ENCODE measurements around the gene DMC1. TPM values are rescaled to one million over a fixed set of nuclear protein-coding genes. Genes with fewer than 3 reads are reported as not detected.

Gene DMC1
- total and polyA plus RNA-seq, 2 of the 13 experiments (the other 11 are each of a cell fraction or from before 2014, with no cell fraction given): 0.82 TPM; not detected in 1

DNA sequence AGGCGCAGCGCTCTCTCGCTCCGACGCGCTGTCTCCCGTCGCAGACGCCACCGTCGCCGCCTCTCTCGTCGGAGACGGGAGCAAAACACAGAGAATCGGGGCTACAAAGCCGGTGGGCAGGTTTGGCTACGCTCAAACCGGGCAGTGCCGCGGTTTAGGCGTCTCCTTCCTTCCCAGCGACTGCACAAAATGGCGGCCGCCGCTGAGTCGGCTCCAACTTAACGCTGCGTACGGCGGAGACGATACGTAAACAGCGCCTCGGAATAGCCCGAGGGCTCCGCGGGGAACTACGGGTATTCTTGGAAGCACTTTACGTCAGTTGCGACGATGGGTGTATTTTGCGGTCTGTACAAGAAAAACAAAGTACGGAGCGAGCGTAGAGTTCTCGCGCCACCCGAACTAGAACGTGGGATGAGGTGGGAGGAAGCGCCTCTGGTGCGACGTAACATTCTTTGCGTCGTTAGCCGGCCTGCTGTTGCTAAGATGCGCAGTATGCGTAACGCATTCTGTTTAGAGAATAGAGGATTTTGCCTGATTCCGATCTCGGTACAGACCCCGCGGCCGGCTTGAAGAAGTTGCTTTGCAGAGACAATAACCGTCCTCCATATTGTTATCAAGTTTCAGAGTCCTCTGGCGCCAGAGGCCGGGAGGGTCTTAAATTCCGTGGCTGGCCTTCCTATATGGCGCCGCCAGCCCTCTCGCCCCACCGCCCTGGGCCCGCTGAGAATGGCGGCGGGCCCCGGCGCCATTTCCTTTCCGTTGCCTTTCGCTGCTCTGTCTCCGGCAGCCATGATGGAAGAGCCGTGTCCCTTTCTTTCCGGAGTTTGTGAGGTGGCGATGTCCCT, 63.6 kb downstream of the DMC1 start, which contains the start of gene DDX17 (continued):
- TF ChIP-seq, protein P1, sequence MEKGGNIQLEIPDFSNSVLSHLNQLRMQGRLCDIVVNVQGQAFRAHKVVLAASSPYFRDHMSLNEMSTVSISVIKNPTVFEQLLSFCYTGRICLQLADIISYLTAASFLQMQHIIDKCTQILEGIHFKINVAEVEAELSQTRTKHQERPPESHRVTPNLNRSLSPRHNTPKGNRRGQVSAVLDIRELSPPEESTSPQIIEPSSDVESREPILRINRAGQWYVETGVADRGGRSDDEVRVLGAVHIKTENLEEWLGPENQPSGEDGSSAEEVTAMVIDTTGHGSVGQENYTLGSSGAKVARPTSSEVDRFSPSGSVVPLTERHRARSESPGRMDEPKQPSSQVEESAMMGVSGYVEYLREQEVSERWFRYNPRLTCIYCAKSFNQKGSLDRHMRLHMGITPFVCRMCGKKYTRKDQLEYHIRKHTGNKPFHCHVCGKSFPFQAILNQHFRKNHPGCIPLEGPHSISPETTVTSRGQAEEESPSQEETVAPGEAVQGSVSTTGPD (CRISPR knock-in tag; IDR thresholded peaks at IDR 0.05): 0 out of 2 replicates have a peak, but pooled peaks have one; percentile 46
- no peak for TF ChIP-seq ZBTB39 (CRISPR knock-in tag; IDR thresholded peaks at IDR 0.05)
- no peak for TF ChIP-seq STAT6 (CRISPR knock-in tag; IDR thresholded peaks at IDR 0.05; ENCODE audit: borderline replicate concordance)
- TF ChIP-seq FOXO1 (CRISPR knock-in tag; IDR thresholded peaks at IDR 0.05): 0 out of 2 replicates have a peak, but pooled peaks have one; percentile 19
- no peak for TF ChIP-seq BHLHE40 (IDR thresholded peaks at IDR 0.05; ENCODE audit: low read length)
- no peak for TF ChIP-seq HDAC6 (IDR thresholded peaks at IDR 0.05; ENCODE audit: low read depth, low read length)
- TF ChIP-seq ZBTB43 (CRISPR knock-in tag; conservative IDR thresholded peaks at IDR 0.05): no peak
- no peak for TF ChIP-seq ZNF292 (CRISPR knock-in tag; IDR thresholded peaks at IDR 0.05; ENCODE audit: borderline replicate concordance, low read depth)
- no peak for TF ChIP-seq ZNF513 (CRISPR knock-in tag; conservative IDR thresholded peaks at IDR 0.05)
- no peak for TF ChIP-seq ONECUT2 (CRISPR knock-in tag; IDR thresholded peaks at IDR 0.05)
- TF ChIP-seq FOXJ3 (CRISPR knock-in tag; IDR thresholded peaks at IDR 0.05; ENCODE audit: borderline replicate concordance): peak; percentile 60; the same call in 1 of the 2 replicates
- no peak for TF ChIP-seq SKIL (CRISPR knock-in tag; IDR thresholded peaks at IDR 0.05; ENCODE audit: borderline replicate concordance)
- TF ChIP-seq NFYB (CRISPR knock-in tag; IDR thresholded peaks at IDR 0.05): 0 out of 2 replicates have a peak, but pooled peaks have one; percentile 30
- no peak for TF ChIP-seq PAX8 (CRISPR knock-in tag; IDR thresholded peaks at IDR 0.05; ENCODE audit: borderline replicate concordance)
